ENCODE measurements around the gene KIAA0513. TPM values are rescaled to one million over a fixed set of nuclear protein-coding genes. Genes with fewer than 3 reads are reported as not detected.
"Not testable (repeated sequence)": the region's sequence is repeated elsewhere in the genome, so short reads cannot be mapped to it uniquely, and the experiment has no call there.

Gene KIAA0513
- total and polyA plus RNA-seq, 10 donors, result 1.7 to 30.0 (median 21.9) TPM

- Histone ChIP-seq H3K4me3 (no peak overlapping the region), H3K36me3 (no peaks in the 10 kb centered on the region), H3K27me3 (replicated peaks in 1 of 7) (no peaks in the 10 kb centered on the region), H3K27ac (no peak overlapping the region), H3K9me3 (peaks cover 0 to 7% (median 1%) of the 10 kb centered on the region in 8 donors), H3K4me1 (peaks cover 0 to 24% (median 13%) of the 10 kb centered on the region in 6 donors)
- intact Hi-C loops (cut with DNase I; ENCODE audit: low total_unique reads), result no loop called here
- TF ChIP-seq POLR2A (IDR thresholded peaks at IDR 0.05), result no peak
- TF ChIP-seq, protein P1, sequence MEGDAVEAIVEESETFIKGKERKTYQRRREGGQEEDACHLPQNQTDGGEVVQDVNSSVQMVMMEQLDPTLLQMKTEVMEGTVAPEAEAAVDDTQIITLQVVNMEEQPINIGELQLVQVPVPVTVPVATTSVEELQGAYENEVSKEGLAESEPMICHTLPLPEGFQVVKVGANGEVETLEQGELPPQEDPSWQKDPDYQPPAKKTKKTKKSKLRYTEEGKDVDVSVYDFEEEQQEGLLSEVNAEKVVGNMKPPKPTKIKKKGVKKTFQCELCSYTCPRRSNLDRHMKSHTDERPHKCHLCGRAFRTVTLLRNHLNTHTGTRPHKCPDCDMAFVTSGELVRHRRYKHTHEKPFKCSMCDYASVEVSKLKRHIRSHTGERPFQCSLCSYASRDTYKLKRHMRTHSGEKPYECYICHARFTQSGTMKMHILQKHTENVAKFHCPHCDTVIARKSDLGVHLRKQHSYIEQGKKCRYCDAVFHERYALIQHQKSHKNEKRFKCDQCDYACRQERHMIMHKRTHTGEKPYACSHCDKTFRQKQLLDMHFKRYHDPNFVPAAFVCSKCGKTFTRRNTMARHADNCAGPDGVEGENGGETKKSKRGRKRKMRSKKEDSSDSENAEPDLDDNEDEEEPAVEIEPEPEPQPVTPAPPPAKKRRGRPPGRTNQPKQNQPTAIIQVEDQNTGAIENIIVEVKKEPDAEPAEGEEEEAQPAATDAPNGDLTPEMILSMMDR (IDR thresholded peaks at IDR 0.05 in 8 of 11, conservative IDR thresholded peaks at IDR 0.05 in 3 of 11), result no peak
- no peak for TF ChIP-seq POLR2AphosphoS5 (IDR thresholded peaks at IDR 0.05)
- DNase-seq, result no peak
- WGBS, 5 donors, result 76 to 96% (median 86%) methylated on average over 4 of the region's 4 CpGs
Observed at GRCh38 chr16:85120006-85120340, 92.4 kb downstream of the KIAA0513 start.

DNA sequence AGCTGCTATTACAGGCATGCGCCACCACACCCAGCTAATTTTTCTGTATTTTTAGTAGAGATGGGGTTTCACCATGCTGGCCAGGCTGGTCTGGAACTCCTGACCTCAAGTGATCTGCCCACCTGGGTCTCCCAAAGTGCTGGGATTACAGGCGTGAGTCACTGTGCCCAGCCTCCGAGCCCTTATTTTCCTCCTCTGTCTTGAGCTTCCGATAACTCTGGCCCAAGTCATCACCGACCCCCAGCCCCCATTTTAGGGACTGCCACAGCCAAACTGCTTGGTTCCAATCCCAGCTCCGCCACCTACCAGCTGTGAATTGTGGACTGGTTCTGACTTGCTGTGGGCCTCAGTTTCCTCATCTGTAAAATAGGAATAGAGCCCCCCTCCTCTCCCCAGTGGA is 95.8 kb downstream of the KIAA0513 start:
- H3K27me3 ChIP-seq (replicated peaks in 1 of 7); H3K9me3 ChIP-seq; intact Hi-C loops (cut with DNase I; ENCODE audit: low total_unique reads); DNase-seq; H3K36me3 ChIP-seq; H3K4me3 ChIP-seq: not testable (repeated sequence)
- peaks cover 3 to 50% (median 21%) of the 10 kb centered on the region in 6 donors for H3K4me1 ChIP-seq
- H3K27ac ChIP-seq, result peak overlapping the region; percentile 27 to 86 (median 76)
- 90 to 98% (median 93%) methylated on average over 6 of the region's 6 CpGs for WGBS, 5 donors

GRCh38 chr16:85123891-85124635 is 96.5 kb downstream of the KIAA0513 start:
- intact Hi-C loops (cut with DNase I; ENCODE audit: low total_unique reads), result no loop called here
- no peak overlapping the region for H3K4me3 ChIP-seq
- TF ChIP-seq POLR2AphosphoS5 (IDR thresholded peaks at IDR 0.05), result peak; percentile 45 to 76 (median 71)
- TF ChIP-seq POLR2A (IDR thresholded peaks at IDR 0.05), result no peak
- no peaks in the 10 kb centered on the region for H3K36me3 ChIP-seq
- H3K9me3 ChIP-seq, result no peaks in the 10 kb centered on the region
- DNase-seq, result no peak
- H3K27me3 ChIP-seq (replicated peaks in 1 of 7), result no peaks in the 10 kb centered on the region
- 62 to 88% (median 72%) methylated on average over 15 to 34 of the region's 34 CpGs for whole genome bisulfite sequencing, 5 donors
- peak overlapping the region; percentile 27 to 86 (median 76) for H3K27ac ChIP-seq
- peaks cover 3 to 56% (median 21%) of the 10 kb centered on the region in 6 donors for H3K4me1 ChIP-seq

GRCh38 chr16:85124636-85125346 is 97.2 kb downstream of the KIAA0513 start:
- Histone ChIP-seq H3K36me3 (no peaks in the 10 kb centered on the region), H3K4me1 (peaks cover 3 to 63% (median 24%) of the 10 kb centered on the region in 6 donors), H3K27ac (peak overlapping the region in 7 of 8 donors; percentile 55 to 86 (median 79)), H3K9me3 (no peaks in the 10 kb centered on the region), H3K4me3 (no peak overlapping the region), H3K27me3 (replicated peaks in 1 of 7) (no peaks in the 10 kb centered on the region)
- intact Hi-C loops (cut with DNase I; ENCODE audit: low total_unique reads), result no loop called here
- 79 to 91% (median 86%) methylated on average over 11 of the region's 11 CpGs for WGBS, 5 donors
- TF ChIP-seq POLR2A (IDR thresholded peaks at IDR 0.05), result no peak
- TF ChIP-seq POLR2AphosphoS5 (IDR thresholded peaks at IDR 0.05), result no peak
- TF ChIP-seq, protein P1 (IDR thresholded peaks at IDR 0.05 in 8 of 11, conservative IDR thresholded peaks at IDR 0.05 in 3 of 11), result no peak
- no peak for DNase-seq

Measured in spleen (tissue), 11 donors.